ENCODE measurements around the gene ZNF540. TPM values are rescaled to one million over a fixed set of nuclear protein-coding genes. Genes with fewer than 3 reads are reported as not detected.

The ZNF540 gene
- 0.41 and 0.46 TPM in 2 replicates for total RNA-seq

GRCh38 chr19:37594304-37594981 is at the start of gene ZNF540, which contains the start of gene ZNF571:
Gene ZNF540 (plus strand): TSS chr19:37594876. CDS start chr19:37598448, 3,572 bp downstream.
Gene ZNF571 (minus strand): TSS chr19:37594792. CDS start chr19:37586676, 8,116 bp downstream.
- intact Hi-C loops (cut with micrococcal nuclease), result loop anchor here (1.0 to 2.0 kb wide), 5 partner anchors 61 to 377 kb away; partner anchors contain the start of genes ZFP30, ZNF569 and ZNF573
- Mint-ChIP-seq H3K36me3 (ENCODE audit: low read depth) (peaks cover 5% of the 10 kb centered on the region), H3K27me3 (ENCODE audit: low read depth) (no peaks in the 10 kb centered on the region), H3K27ac (peak within 1 kb of the TSS; percentile 88), H3K4me3 (ENCODE audit: low read depth) (peak within 1 kb of the TSS; percentile 90), H3K4me1 (ENCODE audit: low read depth) (peaks cover 17% of the 10 kb centered on the region), H3K9me3 (peaks cover 60% of the 10 kb centered on the region)
- DNase-seq (ENCODE audit: low spot score), result peak; percentile 82

GRCh38 chr19:37551129-37551993 is 43.3 kb upstream of the ZNF540 start:
- peak; percentile 55 for DNase-seq (ENCODE audit: low spot score)
- Mint-ChIP-seq H3K27ac (peak overlapping the region; percentile 93), H3K4me1 (ENCODE audit: low read depth) (no peaks in the 10 kb centered on the region), H3K9me3 (peaks cover 64% of the 10 kb centered on the region), H3K36me3 (ENCODE audit: low read depth) (peaks cover 8% of the 10 kb centered on the region), H3K4me3 (ENCODE audit: low read depth) (peak overlapping the region; percentile 92), H3K27me3 (ENCODE audit: low read depth) (no peaks in the 10 kb centered on the region)
- intact Hi-C loops (cut with micrococcal nuclease), result no loop called here

- Mint-ChIP-seq H3K9me3 (peaks cover 76% of the 10 kb centered on the region), H3K27me3 (ENCODE audit: low read depth) (no peaks in the 10 kb centered on the region), H3K36me3 (ENCODE audit: low read depth) (peaks cover 12% of the 10 kb centered on the region), H3K4me3 (ENCODE audit: low read depth) (no peak overlapping the region), H3K27ac (no peak overlapping the region), H3K4me1 (ENCODE audit: low read depth) (no peaks in the 10 kb centered on the region)
- DNase-seq (ENCODE audit: low spot score), result no peak
- intact Hi-C loops (cut with micrococcal nuclease), result no loop called here
Measured at GRCh38 chr19:37563518-37563917, 31.2 kb upstream of the ZNF540 start.

DNA sequence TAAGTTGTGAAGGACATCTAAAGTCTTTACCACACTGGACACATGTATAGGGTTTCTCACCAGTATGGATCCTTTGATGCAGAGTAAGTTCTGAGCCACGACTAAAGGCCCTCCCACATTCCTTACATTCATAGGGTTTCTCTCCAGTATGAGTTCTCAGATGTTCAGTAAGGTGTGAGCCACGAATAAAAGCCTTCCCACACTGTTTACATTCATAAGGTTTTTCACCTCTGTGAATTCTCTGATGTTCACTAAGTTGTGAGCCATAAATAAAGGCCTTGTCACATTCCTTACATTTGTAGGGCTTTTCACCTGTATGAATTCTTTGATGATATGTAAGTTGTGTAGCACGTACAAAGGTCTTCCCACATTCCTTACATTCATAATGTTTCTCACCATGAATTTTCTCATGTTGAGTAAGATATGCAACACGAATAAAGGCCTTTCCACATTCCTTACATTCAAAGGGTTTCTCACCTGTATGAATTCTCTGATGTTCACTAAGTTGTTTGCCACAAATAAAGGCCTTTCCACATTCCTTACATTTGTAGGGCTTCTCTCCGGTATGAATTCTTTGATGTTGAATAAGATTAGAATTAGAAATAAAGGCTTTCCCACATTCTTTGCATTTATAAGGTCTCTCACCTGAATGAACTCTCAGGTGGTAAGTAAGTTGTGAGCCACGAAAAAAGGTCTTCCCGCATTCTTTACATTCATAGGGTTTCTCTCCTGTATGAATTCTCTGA is 29.9 kb upstream of the ZNF540 start:
- Mint-ChIP-seq H3K4me3 (ENCODE audit: low read depth) (no peak overlapping the region), H3K36me3 (ENCODE audit: low read depth) (peaks cover 15% of the 10 kb centered on the region), H3K27ac (no peak overlapping the region), H3K27me3 (ENCODE audit: low read depth) (no peaks in the 10 kb centered on the region), H3K9me3 (peaks cover 76% of the 10 kb centered on the region), H3K4me1 (ENCODE audit: low read depth) (no peaks in the 10 kb centered on the region)
- no peak for DNase-seq (ENCODE audit: low spot score)
- intact Hi-C loops (cut with micrococcal nuclease), result no loop called here

DNA sequence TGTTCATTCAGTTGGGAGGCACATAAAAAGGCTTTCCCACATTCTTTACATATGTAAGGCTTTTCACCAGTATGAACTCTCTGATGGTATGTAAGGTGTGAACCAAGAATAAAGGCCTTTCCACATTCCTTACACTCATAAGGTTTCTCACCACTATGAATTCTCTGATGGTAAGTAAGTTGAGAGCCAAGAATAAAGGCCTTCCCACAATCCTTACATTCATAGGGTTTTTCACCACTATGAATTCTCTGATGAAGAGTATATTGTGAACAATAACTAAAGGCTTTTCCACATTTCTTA is 29.4 kb upstream of the ZNF540 start:
- DNase-seq (ENCODE audit: low spot score), result no peak

DNA sequence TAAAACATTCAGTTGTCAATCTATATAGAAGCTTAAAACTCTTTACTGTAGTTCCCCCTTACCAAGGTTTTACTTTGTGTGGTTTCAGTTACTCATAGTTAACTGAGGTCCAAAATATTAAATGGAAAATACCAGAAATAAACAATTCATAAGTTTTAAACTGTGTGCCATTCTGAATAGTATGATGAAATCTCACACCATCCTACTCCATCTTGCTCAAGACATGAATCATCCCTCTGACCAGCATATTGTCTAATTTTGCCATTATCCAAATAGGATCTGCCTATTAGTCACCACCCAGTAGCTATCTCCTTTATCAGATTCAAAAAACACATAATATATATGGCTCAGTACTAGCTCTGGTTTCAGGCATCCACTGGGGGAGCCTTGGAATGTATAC is 22.5 kb upstream of the ZNF540 start:
- Mint-ChIP-seq H3K27ac (no peak overlapping the region), H3K4me3 (ENCODE audit: low read depth) (no peak overlapping the region), H3K27me3 (ENCODE audit: low read depth) (no peaks in the 10 kb centered on the region), H3K36me3 (ENCODE audit: low read depth) (peaks cover 3% of the 10 kb centered on the region), H3K9me3 (peaks cover 62% of the 10 kb centered on the region), H3K4me1 (ENCODE audit: low read depth) (no peaks in the 10 kb centered on the region)
- intact Hi-C loops (cut with micrococcal nuclease), result no loop called here
- no peak for DNase-seq (ENCODE audit: low spot score)

More for the DNA sequence above, 29.4 kb upstream of the ZNF540 start:
- peaks cover 81% of the 10 kb centered on the region for H3K9me3 Mint-ChIP-seq
- H3K27ac Mint-ChIP-seq, result no peak overlapping the region
- H3K4me1 Mint-ChIP-seq (ENCODE audit: low read depth), result no peaks in the 10 kb centered on the region
- intact Hi-C loops (cut with micrococcal nuclease), result no loop called here
- H3K27me3 Mint-ChIP-seq (ENCODE audit: low read depth), result no peaks in the 10 kb centered on the region
- H3K4me3 Mint-ChIP-seq (ENCODE audit: low read depth), result no peak overlapping the region
- H3K36me3 Mint-ChIP-seq (ENCODE audit: low read depth), result peaks cover 15% of the 10 kb centered on the region

DNA sequence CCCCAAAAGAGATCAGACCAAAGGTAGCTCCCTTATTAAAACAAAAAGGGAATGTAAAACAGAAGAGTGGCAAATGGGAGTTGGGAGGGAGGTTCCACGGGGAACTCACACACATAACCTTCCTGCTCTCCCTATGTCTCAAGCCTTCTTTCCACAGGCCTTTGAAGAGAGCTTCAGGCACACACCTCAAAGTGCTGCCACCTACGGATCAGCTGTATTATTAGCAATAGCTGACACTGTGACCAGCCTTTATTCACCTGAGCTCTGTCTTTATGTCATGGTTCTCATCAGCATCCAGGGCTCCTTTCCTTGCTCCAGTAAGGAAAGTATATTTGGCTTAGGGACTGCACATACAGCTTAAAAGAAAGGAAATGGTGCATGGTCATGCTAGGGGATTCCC is 11.3 kb upstream of the ZNF540 start:
- Mint-ChIP-seq H3K36me3 (ENCODE audit: low read depth) (peaks cover 14% of the 10 kb centered on the region), H3K9me3 (peaks cover 60% of the 10 kb centered on the region), H3K27ac (no peak overlapping the region), H3K27me3 (ENCODE audit: low read depth) (no peaks in the 10 kb centered on the region), H3K4me3 (ENCODE audit: low read depth) (no peak overlapping the region), H3K4me1 (ENCODE audit: low read depth) (no peaks in the 10 kb centered on the region)
- intact Hi-C loops (cut with micrococcal nuclease), result no loop called here
- DNase-seq (ENCODE audit: low spot score), result no peak

DNA sequence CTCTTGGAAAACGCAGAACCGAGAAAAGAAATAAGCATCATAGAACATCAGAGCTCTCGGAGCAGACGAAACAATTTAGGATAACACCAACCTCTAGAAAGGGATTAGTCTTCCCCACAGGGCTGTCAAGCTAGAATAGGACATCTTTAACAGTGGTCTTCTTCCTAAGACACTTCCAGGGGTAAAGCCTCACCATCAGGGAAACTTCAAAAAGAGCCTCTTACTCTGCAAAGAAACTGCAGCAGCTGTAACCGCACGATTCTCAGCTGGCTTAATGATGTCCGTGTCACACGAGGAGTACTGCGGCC is 726 bp upstream of the ZNF540 start:
- peaks cover 62% of the 10 kb centered on the region for H3K9me3 Mint-ChIP-seq
- H3K4me1 Mint-ChIP-seq (ENCODE audit: low read depth), result peaks cover 17% of the 10 kb centered on the region
- H3K36me3 Mint-ChIP-seq (ENCODE audit: low read depth), result peaks cover 5% of the 10 kb centered on the region
- intact Hi-C loops (cut with micrococcal nuclease), result loop anchor here (1.0 to 2.0 kb wide), 5 partner anchors 61 to 377 kb away; partner anchors contain the start of genes ZFP30, ZNF569 and ZNF573
- peak overlapping the region; percentile 90 for H3K4me3 Mint-ChIP-seq (ENCODE audit: low read depth)
- H3K27me3 Mint-ChIP-seq (ENCODE audit: low read depth), result no peaks in the 10 kb centered on the region
- no peak for DNase-seq (ENCODE audit: low spot score)
- H3K27ac Mint-ChIP-seq, result peak overlapping the region; percentile 88

DNA sequence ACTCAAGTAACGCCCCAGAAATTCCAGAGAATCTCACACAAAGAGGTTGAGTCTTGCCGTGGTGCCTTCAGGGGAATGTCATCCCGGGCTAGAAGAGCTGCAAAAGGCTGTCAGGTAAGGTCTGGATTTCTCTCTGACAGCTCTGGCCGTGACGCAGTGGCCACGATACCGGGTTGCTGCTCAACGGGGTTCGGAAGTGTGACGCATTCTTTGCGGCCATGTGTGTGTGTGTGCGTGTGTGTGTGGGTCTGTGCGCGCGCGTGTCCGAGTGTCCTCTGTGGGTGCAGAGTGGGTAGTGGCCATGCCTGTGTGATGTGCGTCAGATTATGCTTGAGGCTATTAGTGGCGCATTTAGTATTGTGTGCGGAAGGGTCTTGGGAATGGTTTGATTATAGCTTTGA is 306 bp downstream of the ZNF540 start:
- peaks cover 17% of the 10 kb centered on the region for H3K4me1 Mint-ChIP-seq (ENCODE audit: low read depth)
- peak overlapping the region; percentile 90 for H3K4me3 Mint-ChIP-seq (ENCODE audit: low read depth)
- intact Hi-C loops (cut with micrococcal nuclease), result loop anchor here (1.0 to 2.0 kb wide), 5 partner anchors 60 to 378 kb away; partner anchors contain the start of genes ZFP30, ZNF569 and ZNF573
- no peak for DNase-seq (ENCODE audit: low spot score)
- peak overlapping the region; percentile 88 for H3K27ac Mint-ChIP-seq
- H3K27me3 Mint-ChIP-seq (ENCODE audit: low read depth), result no peaks in the 10 kb centered on the region
- H3K9me3 Mint-ChIP-seq, result peaks cover 64% of the 10 kb centered on the region
- H3K36me3 Mint-ChIP-seq (ENCODE audit: low read depth), result peaks cover 5% of the 10 kb centered on the region

- peaks cover 54% of the 10 kb centered on the region for H3K36me3 Mint-ChIP-seq (ENCODE audit: low read depth)
- no peak for DNase-seq (ENCODE audit: low spot score)
- no peak overlapping the region for H3K27ac Mint-ChIP-seq
- peaks cover 68% of the 10 kb centered on the region for H3K9me3 Mint-ChIP-seq
- H3K27me3 Mint-ChIP-seq (ENCODE audit: low read depth), result no peaks in the 10 kb centered on the region
- H3K4me3 Mint-ChIP-seq (ENCODE audit: low read depth), result no peak overlapping the region
- intact Hi-C loops (cut with micrococcal nuclease), result no loop called here
- no peaks in the 10 kb centered on the region for H3K4me1 Mint-ChIP-seq (ENCODE audit: low read depth)
Measured at GRCh38 chr19:37635076-37636056, 40.7 kb downstream of the ZNF540 start.

GRCh38 chr19:37654118-37654517 is 59.4 kb downstream of the ZNF540 start:
- no peak for DNase-seq (ENCODE audit: low spot score)
- Mint-ChIP-seq H3K9me3 (peaks cover 31% of the 10 kb centered on the region), H3K4me3 (ENCODE audit: low read depth) (peak overlapping the region; percentile 83), H3K27ac (peak overlapping the region; percentile 93), H3K36me3 (ENCODE audit: low read depth) (peaks cover 50% of the 10 kb centered on the region), H3K27me3 (ENCODE audit: low read depth) (no peaks in the 10 kb centered on the region), H3K4me1 (ENCODE audit: low read depth) (peaks cover 22% of the 10 kb centered on the region)
- intact Hi-C loops (cut with micrococcal nuclease), result loop anchor here (2.0 kb wide), 3 partner anchors 125 to 435 kb away; partner anchors contain the start of genes ZNF383, ZNF570 and ZNF573

All from activated T-helper 2 cell treated with anti-CD3 and anti-CD28 coated beads, Interferon-gamma antibody, Interleukin-2, Interleukin-4, amounts not matched to agents 10 μg/mL and 5 μg/mL and 100 μg/mL, durations not matched to agents 14 hours and 24 hours and 36 hours (primary cell).